Fibroblast of lung (primary cell): Measurements from ENCODE around the gene APRT.

ENCODE experiments used
- CTCF ChIP-seq, 2 donors: IDR thresholded peaks in 1 of 2; conservative IDR thresholded peaks in 1 of 2; 1 replicate in 1 of 2; 2 replicates in 1 of 2; pipeline ENCODE4 v1.5.1; 2011 to 2012; ENCODE audit warnings: low read length in 2 of 2, control low read depth in 1 of 2, inconsistent platforms in 1 of 2, low read depth in 1 of 2, mild to moderate bottlenecking in 1 of 2
- EZH2 ChIP-seq: IDR thresholded peaks from 2 replicates; pipeline ENCODE4 v1.5.1; 2012; ENCODE audit warnings: low read length, control low read depth, mild to moderate bottlenecking; ENCODE audit errors: missing control alignments

- no peak for TF ChIP-seq CTCF (conservative IDR thresholded peaks at IDR 0.05 in 1 of 2, IDR thresholded peaks at IDR 0.05 in 1 of 2; ENCODE audit: low read depth in 1 of 2, low read length in 2 of 2)
- TF ChIP-seq EZH2: no peak
Measured at GRCh38 chr16:88819126-88819525, 7.4 kb upstream of the APRT start.
